GM12891 (cell line): ENCODE measurements around the gene KRT78.

Experiments used
- POLR2A ChIP-seq: IDR thresholded peaks from 2 replicates; pipeline ENCODE4 v1.6.1; 2011; ENCODE audit warnings: low read depth, low read length, control low read depth
- POLR2AphosphoS5 ChIP-seq: IDR thresholded peaks from 2 replicates; pipeline ENCODE4 v1.6.1; 2011; ENCODE audit warnings: low read depth, low read length, control low read depth
- TAF1 ChIP-seq: IDR thresholded peaks from 2 replicates; pipeline ENCODE4 v1.6.1; 2011; ENCODE audit warnings: low read depth, low read length, control low read depth

DNA sequence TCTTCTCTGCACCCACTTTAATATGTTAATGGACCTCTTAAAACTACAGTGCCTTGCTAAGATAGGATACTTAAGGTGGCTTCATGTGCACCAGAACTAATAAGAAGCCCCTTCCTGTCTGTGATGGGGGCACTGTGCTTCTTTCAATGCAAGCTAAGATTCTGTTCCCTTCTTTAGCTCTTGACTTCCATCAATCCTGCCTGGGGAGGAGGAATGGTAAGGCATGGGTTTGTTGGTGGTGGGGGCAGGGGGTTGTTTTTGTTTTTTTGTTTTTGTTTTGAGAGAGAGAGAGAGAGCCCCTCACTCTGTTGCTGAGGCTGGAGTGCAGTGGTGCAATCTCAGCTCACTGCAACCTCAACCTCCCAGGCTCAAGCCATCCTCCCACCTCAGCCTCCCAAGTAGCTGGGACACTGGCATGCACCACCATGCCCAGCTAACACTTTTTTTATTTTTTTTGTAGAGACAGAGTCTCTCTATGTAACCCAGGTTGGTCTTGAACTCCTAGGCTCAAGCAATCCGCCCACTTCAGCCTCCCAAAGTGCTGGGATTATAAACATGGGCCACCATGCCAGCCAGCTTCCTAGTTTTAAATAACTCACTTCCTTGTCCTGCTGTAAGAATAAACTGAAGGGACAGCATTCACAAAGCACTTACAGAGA lies 48.4 kb downstream of the KRT78 start:
- TF ChIP-seq TAF1 (no peak), POLR2A (no peak), POLR2AphosphoS5 (no peak)
